Activated T-cell treated with anti-CD3 and anti-CD28 coated beads for 48 hours (primary cell): ENCODE results near the gene SRSF11.

Experiments
- DNase-seq: peaks from one replicate; pipeline ENCODE4 v3.0.0-alpha.2; 2020; ENCODE audit warnings: low read depth

SRSF11 gene

GRCh38 chr1:70220517-70221237 lies 503 bp upstream of the SRSF11 start:
- no peak for DNase-seq

- DNase-seq, result no peak
Observed at GRCh38 chr1:70222716-70223235, 1.6 kb downstream of the SRSF11 start.

DNA sequence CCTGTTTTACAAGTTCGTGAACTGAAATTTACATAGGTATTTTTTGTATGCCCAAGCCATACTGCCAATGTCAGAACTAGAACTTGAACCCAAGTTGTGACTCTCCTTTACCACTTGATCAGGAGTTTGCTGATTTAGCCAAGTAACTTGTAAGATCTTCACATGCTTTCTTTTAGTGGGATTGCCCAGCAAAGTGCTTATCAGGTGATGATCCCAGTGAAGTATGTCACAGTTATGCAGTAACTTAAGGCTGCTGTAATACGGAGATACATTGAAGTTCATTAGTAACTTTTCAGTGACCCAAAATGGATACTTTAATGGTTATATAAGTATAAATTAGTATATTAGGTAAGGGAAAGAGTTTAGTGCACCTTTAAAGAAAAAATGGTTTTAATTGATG lies 3.8 kb downstream of the SRSF11 start:
- DNase-seq, result no peak

DNA sequence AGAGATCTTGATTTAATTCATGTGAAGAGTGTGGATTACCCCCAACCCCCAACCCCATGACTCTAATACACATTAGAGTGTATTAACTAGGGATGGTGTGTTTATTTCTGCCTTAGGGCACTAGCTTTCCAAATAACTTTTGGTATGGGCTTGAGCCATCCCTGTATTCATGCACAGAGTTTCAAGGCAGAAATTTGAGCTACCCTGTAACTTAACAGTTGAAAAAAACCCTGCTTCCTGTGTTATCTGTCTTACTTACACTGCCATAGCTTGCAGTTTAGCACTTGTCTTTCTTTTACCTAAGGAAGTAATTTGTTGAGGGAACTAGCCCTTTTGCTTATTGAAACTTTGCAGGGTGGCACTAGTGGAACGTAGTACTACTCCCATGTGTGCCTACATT lies 6.3 kb downstream of the SRSF11 start:
- no peak for DNase-seq

- no peak for DNase-seq
Observed at GRCh38 chr1:70228670-70229069, 7.5 kb downstream of the SRSF11 start.

GRCh38 chr1:70231475-70231874 lies 10.3 kb downstream of the SRSF11 start:
- no peak for DNase-seq

DNA sequence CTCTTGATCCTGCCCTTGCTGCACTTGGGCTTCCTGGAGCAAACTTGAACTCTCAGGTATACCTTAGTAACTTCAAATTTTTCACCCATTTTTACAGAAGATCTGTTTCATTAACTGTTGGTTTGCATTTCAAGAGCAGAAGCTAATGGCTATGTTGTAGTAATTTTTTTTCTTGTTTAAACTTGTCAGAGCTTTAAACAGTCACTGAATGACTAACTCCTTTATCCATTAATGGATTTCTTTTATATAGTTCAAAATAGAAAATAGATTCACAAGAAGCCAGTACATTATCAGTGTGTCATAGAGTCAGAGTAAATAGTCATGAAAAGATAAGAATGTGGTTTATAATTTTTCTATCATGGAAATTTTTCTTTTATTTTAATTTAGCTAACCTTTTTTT lies 13.6 kb downstream of the SRSF11 start:
- no peak for DNase-seq

DNA sequence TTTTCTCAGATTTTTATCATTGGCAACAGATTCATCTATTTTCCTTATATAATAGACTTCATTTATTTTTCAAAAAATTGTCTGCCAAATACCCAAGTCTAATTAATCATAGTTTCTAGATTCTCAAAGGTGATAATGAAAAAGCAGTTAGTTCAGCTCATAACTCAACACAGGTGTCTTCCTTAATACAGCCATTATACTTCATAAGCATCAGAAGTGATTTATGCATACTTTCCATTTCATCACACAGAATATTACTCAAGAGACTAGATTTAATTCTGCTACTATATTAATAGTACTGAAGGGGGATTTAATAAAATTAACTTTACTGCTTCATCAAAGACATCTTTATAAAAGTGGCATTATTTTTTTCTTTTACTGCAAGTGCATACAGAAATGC lies 18.8 kb downstream of the SRSF11 start:
- no peak for DNase-seq

GRCh38 chr1:70247122-70247521 lies 25.9 kb downstream of the SRSF11 start:
- DNase-seq, result no peak

DNA sequence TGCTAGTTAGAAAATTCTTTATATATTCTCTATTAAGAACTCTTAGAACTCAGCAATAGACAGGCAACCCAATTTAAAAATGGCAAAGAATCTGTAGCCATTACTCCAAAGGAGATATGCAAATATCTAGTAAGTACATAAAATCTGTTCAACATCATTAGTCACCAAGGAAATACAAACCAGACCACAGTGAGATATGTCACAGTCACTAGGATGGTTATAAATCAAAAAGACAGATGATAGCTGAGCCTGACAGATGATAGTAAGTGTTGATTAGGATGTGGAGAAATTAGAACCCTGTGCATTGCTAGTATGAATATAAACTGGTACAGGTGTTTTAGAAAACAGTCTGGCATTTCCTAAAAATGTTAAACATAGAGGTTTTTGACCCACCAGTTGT lies 26.6 kb downstream of the SRSF11 start:
- no peak for DNase-seq

DNA sequence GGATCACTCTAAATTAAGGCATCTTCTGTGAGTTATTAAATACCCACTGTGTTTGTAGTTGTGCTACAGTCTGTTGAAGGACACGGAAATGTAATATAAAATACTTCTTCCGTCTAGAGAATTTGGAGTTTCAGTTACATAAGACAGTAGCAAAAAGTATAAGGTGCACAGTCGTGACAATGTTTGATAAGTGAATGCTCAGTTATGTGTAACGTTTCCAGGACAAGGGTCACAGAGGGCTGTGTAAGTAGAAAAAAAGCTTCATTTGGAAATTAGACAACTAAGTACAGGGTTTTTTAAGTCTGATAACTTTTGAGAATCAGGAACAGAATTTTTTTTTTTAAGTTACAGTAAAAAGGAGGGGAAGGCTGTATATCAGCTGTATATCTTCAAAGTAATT lies 27.5 kb downstream of the SRSF11 start:
- DNase-seq, result no peak

DNA sequence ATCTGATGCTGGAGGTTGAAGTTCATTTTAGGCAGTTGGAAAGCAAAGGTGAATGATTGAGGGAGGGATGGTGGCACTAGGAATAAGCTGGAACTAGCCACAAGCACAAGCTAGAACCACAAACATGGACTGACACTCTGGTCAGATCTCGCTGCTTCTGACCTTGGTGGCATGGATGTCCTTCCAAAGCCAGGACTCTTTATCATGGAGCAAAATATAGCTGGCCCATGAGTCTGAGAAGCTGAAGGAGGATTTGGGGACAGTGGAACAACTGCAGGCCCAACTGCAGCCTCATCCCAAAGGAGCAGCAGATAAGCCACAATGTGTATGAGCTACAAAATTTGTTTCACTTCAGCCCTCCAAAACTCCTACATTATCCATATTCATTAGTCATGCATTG lies 35.5 kb downstream of the SRSF11 start:
- DNase-seq, result no peak

DNA sequence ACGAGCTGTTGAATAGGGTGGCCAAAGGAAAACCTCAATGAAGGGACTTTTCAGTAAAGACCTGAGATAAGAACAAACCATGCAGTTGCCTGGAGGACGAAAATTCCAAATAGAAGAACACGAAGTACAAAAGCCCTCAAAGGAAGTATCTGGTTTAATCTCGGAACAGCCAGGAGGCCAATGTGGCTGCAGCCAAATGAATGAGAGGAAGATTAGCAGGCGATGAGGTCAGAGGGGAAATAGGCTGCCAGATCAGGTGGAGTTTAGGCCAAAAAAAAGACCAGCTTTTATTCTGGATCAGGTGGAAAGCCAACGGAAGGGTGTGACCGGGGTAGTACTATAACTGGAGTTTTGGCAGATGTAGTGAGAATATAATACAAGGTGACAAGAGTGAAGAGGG lies 43.7 kb downstream of the SRSF11 start:
- no peak for DNase-seq

- no peak for DNase-seq
Observed at GRCh38 chr1:70265946-70266345, 44.8 kb downstream of the SRSF11 start.

GRCh38 chr1:70277875-70278274 lies 56.7 kb downstream of the SRSF11 start:
- no peak for DNase-seq

DNA sequence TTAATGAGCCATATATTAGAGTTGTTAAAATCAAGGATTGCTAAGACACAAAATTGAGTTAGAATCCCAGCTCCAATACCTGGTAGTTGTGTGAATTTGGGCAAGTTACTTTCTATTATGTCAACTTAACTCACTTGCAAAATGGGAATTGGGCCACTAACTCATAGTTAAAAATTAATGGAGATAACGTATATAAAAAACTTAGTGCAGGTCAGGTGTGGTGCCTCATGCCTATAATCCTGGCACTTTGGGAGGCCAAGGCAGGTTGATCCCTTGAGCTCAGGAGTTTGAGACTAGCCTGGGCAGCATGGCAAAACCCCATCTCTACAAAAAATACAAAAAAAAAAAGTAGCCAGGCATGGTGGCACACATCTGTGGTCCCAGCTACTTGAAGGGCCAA lies 57.5 kb downstream of the SRSF11 start:
- DNase-seq, result no peak

DNA sequence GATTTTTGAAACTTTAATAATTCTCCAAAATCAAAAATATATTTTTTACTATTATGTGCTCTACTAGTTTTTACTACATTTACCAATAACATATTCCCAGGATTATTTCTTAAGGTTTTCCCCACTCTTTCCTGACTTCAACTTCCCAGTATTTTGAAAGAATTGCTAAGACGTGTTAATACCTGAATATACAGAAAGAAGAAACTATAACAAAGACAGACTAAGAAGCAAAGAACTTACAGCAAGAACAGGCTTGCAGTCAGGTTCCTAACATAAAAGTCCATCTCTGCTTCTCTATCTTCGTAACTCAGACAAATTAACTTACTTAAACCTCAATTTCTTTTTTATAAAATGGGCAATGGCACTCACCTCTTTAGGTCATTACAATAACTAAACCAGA lies 63.2 kb downstream of the SRSF11 start:
- no peak for DNase-seq

GRCh38 chr1:70286453-70286852 lies 65.3 kb downstream of the SRSF11 start:
- no peak for DNase-seq

GRCh38 chr1:70288166-70288565 lies 67.0 kb downstream of the SRSF11 start:
- no peak for DNase-seq

DNA sequence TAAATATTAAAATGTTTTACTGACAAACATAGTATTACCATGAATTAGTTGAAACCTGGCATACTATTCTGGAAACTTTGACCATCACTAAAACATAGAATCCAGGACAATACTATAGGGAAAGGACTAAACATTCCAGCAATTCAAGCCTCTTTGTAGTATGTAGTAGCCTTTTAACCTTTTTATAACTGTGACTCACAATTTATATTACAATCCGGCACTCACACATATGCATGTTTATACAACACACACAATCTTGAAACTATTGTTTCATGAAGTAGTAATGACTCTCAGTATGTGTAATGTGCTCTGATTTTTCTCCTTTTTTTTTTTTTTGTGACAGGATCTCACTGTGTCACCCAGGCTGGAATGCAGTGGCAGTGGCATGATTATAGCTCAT lies 69.0 kb downstream of the SRSF11 start:
- DNase-seq, result no peak

DNA sequence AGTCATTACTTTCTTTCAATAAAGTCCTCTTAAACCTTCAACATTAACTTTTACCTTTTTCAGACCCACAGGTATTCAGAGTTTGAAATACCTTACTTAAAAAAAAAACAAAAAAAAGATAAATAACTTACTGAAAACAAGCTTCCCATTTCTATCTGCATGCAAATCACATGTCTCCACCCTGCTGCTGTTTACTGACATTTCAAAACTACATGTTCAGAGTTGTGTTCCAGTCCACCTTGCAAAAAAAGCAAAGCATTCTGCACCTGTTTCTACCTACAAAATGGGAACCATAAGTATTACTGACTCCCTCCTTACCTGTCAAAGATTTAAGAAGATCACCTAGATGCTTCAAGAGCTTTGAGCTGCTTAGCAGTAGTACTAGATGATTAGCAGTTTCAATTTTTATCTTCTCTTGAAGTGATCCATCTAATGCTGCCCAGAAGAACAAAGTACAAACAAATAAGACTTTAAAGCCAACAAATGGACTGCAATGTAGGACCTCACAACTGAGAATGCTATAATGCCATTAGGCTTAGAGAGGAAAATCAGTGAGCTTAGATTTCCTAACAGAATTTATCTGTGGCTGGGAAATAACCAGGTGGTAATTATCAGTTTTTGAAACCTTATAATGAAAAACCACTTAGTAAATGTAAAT lies 72.1 kb downstream of the SRSF11 start:
- no peak for DNase-seq

DNA sequence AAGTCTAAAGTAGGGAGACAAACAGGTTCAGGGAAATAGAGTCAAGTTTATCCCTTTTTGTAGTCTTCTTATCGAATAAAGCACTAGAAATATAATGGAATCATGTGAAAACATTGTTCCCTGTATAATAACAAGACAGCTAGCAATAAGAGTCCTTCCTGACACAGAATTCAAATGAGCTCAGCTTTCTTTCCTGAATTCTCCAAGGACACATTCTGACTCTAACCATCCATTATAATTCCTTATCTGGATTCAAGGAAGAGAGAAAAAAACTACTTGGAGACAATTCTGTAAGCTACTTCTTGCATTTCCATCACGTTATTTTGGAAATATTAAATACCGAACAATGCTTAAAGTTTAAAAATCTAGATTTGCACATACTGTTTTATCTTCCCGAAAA lies 74.6 kb downstream of the SRSF11 start:
- no peak for DNase-seq

GRCh38 chr1:70299472-70299871 lies 78.3 kb downstream of the SRSF11 start:
- no peak for DNase-seq
